GM18511 (cell line): ENCODE results near the gene IL1A.
"Not testable (repeated sequence)": the region's sequence is repeated elsewhere in the genome, so short reads cannot be mapped to it uniquely, and the experiment has no call there.

Experiments
- ATAC-seq: cut with Tn5 transposase; IDR thresholded peaks from one replicate; pipeline ENCODE4 v1.9.1; 2021; ENCODE audit warnings: mild to moderate bottlenecking, moderate library complexity; ENCODE audit not compliant: unreplicated experiment

The IL1A gene

GRCh38 chr2:112784199-112785189, at the start of gene IL1A:
Gene IL1A (minus strand): TSS chr2:112784493. CDS start chr2:112783770, 723 bp downstream.
- ATAC-seq: no peak

DNA sequence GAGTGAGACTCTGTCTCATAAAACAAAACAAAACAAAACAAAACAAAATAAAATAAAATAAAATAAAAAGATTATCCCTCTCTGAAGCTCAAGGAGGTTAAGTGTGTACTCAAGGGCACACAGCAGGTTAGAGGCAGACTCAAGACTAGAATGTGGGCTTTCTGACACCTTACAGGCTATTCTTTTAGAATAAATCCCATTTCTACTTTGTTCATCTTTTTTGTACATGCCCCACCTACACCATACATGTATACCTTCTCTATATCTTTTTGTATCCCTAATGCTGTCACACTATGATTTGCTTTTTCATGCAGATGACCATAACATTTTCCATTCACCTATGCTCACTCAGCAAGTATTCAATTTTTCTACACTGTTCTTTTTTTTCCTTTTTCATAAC, 49.7 kb upstream of the IL1A start:
- ATAC-seq: no peak

DNA sequence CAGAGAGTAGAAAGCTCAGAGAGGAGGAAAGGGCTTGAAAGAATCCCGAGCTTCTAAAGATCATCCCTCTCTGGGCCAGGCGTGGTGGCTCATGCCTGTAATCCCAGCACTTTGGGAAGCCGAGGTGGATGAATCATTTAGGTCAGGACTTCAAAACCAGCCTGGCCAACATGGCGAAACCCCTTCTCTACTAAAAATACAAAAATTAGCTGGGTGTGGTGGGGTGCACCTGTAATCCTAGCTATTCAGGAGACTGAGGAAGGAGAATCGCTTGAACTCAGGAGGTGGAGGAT, 49.3 kb upstream of the IL1A start:
- ATAC-seq: not testable (repeated sequence)

DNA sequence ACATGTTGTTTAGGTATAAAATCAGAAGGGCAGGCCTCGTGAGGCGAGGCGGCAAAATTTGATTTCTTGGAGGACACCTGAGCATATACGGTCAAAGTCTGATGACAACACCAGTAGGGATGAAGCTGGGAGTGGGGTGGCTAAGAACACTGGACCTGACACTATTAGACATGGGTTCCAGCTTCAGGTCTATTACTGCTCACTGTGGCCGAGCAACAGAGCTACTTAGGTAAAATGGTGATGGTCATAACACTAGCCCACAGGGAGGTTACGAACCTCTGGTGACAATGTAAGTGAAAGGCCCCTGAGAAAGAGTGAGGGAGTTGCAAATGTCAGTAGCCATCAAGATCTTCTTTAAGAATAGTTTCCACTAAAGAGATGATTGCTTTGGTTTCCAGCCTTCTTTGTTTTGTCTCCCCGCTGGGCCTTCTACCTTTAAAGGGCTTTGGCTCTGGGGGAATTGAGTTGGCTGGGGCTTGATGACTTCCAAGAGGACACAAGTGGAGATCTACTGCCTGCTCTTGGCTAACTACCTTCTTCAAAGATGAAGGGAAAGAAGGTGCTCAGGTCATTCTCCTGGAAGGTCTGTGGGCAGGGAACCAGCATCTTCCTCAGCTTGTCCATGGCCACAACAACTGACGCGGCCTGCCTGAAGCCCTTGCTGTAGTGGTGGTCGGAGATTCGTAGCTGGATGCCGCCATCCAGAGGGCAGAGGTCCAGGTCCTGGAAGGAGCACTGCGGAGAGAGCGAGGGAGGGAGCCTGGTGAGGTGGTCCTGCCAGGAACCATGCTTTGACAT, 48.7 kb upstream of the IL1A start:
- ATAC-seq: no peak

- no peak for ATAC-seq
Measured at GRCh38 chr2:112831946-112832840, 47.9 kb upstream of the IL1A start.

DNA sequence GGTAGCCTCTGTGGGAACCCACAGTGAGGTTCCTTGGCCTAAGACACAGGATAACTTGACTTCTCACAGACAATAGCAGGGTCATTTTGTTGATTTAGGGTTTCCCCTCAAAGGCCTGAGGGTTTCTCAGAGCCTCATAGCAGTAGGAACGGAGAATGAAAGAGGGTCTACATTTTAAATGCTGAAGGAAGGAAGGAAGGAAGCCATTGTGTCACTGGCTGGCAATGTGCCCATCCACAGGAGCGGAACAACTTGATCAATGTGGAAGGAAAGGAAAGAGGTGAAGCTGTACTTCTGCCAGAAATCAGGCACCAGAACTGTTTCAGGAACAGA, 47.2 kb upstream of the IL1A start:
- ATAC-seq: no peak

DNA sequence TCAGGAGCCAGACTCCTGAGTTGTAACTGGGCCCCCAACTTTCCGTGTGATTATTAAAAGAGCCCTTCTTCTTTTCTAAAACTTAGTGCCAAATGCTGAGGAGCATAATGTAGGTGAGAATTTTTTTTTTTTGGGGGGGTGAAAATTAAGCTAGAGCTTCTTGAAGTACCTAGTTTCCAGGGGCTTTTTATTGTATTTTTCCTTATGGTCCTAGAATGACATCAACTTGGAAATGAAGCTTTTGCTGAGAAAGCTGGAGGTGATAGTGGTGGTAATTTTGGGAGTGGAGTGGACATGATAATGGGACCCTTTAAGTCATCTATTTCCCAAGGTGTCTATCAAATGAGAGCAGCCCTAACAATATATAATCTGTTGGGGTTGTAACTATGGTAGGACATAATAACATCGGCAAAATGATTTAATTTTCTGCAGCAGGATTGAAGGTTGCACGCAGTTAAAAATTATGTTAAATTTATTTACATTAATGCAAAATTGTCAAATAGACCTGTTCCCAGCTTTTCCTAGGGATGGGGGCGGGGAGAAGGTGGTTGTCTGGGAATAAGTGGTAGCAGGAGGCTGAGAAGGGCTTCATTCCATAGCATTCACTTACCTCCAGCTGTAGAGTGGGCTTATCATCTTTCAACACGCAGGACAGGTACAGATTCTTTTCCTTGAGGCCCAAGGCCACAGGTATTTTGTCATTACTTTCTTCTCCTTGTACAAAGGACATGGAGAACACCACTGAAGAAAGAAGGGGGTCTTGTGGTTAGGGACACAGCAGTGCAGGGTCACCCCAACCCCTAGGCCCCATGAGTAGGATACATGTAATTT, 46.6 kb upstream of the IL1A start:
- no peak for ATAC-seq

DNA sequence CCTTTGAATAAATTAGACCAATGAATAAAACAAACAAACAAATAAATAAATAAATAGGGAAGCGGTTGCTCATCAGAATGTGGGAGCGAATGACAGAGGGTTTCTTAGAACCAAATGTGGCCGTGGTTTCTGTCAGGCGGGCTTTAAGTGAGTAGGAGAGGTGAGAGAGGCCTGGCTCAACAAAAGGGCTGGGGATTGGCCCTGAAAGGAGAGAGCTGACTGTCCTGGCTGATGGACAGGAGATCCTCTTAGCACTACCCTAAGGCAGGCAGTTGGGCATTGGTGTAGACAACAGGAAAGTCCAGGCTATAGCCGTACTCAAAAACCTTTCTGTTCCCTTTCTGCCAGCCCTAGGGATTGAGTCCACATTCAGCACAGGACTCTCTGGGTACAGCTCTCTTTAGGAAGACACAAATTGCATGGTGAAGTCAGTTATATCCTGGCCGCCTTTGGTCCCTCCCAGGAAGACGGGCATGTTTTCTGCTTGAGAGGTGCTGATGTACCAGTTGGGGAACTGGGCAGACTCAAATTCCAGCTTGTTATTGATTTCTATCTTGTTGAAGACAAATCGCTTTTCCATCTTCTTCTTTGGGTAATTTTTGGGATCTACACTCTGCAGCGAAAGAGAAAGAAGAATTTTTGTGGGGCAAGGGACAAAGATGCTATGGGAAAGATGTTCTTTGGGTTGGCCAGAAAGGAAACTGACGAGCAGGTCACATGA, 45.8 kb upstream of the IL1A start:
- ATAC-seq: no peak

- no peak for ATAC-seq
Measured at GRCh38 chr2:112829101-112829960, 45.0 kb upstream of the IL1A start.

DNA sequence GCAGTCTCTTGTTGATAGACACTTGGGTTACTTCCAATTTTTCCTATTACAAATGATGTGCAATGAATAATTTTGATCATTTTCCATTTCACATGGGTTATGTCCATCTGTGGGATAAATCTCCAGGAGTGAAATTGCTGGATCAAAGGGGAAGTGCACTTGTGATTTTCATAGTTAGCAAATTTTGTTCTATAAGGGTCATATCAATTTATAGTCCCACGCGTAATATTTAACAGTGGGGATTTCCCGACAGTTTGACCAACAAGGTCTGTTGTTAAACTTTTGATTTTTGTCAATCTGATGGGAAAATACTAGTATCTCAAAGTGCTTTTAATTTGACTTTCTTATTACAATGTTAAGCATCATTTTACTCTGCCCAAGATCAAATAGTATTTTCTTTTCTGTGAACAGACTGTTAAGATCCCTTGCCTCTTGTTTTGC, 44.0 kb upstream of the IL1A start:
- ATAC-seq: no peak

DNA sequence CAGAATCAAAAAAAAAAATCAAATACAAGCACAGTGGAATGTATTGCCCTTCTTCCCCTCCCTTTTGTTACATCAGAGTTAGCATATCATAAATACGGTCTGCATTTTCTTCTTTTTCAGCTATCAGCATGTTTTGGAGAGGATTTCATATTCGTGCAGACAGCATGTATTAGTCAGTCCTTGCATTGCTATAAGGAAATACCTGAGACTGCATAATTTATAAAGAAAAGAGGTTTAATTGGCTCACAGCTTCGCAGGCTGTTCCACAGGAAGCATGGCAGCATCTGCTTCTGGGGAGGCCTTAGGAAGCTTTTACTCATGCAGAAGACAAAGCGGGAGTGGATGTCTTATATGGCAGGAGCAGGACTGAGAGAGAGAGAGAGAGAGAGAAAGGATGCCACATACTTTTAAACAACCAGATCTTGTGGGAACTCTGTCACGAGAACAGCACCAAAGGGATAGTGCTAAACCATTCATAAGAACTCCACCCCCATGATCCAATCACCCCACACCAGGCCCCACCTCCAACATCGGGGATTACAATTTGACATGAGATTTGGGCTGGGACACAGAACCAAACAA, 43.4 kb upstream of the IL1A start:
- ATAC-seq: no peak

- ATAC-seq: no peak
Measured at GRCh38 chr2:112827009-112827408, 42.7 kb upstream of the IL1A start.

GRCh38 chr2:112825706-112826105, 41.4 kb upstream of the IL1A start:
- no peak for ATAC-seq

DNA sequence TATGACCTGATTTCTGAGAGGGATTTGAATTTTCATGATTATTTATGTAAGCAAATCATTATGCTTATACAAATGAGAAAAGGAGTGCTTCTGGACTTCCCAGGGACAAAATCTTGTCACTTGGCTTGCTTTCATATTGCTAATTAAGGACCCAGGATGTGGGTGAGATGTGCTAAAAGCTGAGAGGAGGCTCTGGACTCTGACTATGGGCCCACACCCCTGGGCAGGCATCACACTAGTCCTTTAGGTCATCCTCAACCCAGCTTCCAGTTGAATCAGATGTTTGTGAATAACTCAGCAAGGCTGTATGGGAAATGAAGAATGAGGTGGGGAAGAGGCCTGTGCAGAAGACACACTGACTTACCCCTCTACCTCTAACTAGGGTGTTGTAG, 40.4 kb upstream of the IL1A start:
- ATAC-seq: no peak

DNA sequence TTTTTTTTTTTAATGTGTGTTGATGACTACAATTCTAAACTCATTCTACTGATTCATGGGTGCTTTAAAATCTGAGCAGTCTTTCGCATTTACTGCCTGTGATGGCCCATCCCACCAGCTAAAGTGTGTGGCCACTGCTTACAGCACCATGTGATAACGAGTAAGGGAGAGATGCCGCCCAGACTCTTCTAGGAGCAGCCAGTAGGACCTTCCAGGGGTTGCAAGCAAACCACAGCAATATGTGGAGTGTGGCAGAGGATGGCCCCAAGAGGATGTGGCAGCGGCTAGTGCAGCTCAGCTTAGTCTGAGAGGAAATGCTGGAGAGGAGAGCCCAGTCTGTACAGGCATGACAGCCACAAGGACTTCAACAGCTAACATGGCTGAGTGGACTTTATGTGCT, 37.4 kb upstream of the IL1A start:
- no peak for ATAC-seq

- ATAC-seq: peak; percentile 87
Measured at GRCh38 chr2:112821142-112821541, 36.8 kb upstream of the IL1A start.

GRCh38 chr2:112820343-112820742, 36.0 kb upstream of the IL1A start:
- no peak for ATAC-seq

DNA sequence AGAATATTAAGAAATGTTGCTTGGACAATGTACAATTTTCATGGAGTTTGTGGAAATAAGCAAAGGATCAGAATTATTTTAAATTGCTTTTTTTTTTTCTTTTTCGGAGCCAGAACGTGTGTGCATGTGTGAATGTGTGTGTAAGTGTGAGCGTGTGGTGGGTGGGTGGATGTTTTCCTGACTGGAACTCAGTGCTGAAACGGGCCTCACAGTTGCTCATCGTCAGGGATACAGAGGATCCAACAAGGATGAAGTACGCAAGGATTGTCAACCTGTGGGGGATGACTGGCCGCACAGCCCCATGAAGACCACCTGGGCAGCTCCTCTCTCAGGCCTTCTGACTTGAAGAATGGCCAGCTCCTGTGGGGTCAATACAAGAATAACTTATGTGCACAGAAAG, 34.8 kb upstream of the IL1A start:
- no peak for ATAC-seq
